ENCODE measurements around the gene NEUROD6. TPM values are rescaled to one million over a fixed set of nuclear protein-coding genes. Genes with fewer than 3 reads are reported as not detected.

NEUROD6 gene
- total RNA-seq, 1 experiment from 2014 or later = not detected

- no peak overlapping the region for H3K4me3 Mint-ChIP-seq
- ChIA-PET POLR2A (no interaction called here), CTCF (interaction anchor here (1.3 kb wide), 1 partner anchor 32 kb away, joined by 4 read pairs; no protein-coding TSS in a partner anchor)
- H3K27me3 Mint-ChIP-seq (ENCODE audit: low read depth) = no peaks in the 10 kb centered on the region; the same call in 1 of the 2 replicates
- no peak overlapping the region for H3K27ac Mint-ChIP-seq
- no peaks in the 10 kb centered on the region for H3K36me3 Mint-ChIP-seq
- H3K9me3 Mint-ChIP-seq = no peaks in the 10 kb centered on the region
- H3K4me1 Mint-ChIP-seq = peaks cover 8% of the 10 kb centered on the region
- DNase-seq (ENCODE audit: low spot score) = no peak
- no peak for ATAC-seq
- TF ChIP-seq ZSCAN18 (CRISPR knock-in tag; IDR thresholded peaks at IDR 0.05) (no peak), TEAD4 (CRISPR knock-in tag; IDR thresholded peaks at IDR 0.05) (no peak), MXD4 (CRISPR knock-in tag; IDR thresholded peaks at IDR 0.05; ENCODE audit: borderline replicate concordance) (no peak), TP53 (CRISPR knock-in tag; IDR thresholded peaks at IDR 0.05) (no peak), E2F4 (CRISPR knock-in tag; IDR thresholded peaks at IDR 0.05; ENCODE audit: borderline replicate concordance, low read depth) (no peak), STAT6 (CRISPR knock-in tag; conservative IDR thresholded peaks at IDR 0.05; ENCODE audit: low read depth) (no peak), USF2 (CRISPR knock-in tag; IDR thresholded peaks at IDR 0.05) (no peak), ATF3 (CRISPR knock-in tag; conservative IDR thresholded peaks at IDR 0.05) (no peak), CTCF (IDR thresholded peaks at IDR 0.05) (no peak), SOX15 (CRISPR knock-in tag; IDR thresholded peaks at IDR 0.05) (no peak), ZNF232 (CRISPR knock-in tag; IDR thresholded peaks at IDR 0.05) (no peak), JUN (CRISPR knock-in tag; IDR thresholded peaks at IDR 0.05) (no peak)
These were observed 36.1 kb downstream of the NEUROD6 start for GRCh38 chr7:31304446-31304845.

GRCh38 chr7:31302356-31302755, 38.2 kb downstream of the NEUROD6 start:
- Mint-ChIP-seq H3K4me1 (peaks cover 9% of the 10 kb centered on the region), H3K4me3 (no peak overlapping the region), H3K27me3 (ENCODE audit: low read depth) (no peaks in the 10 kb centered on the region; the same call in 1 of the 2 replicates), H3K36me3 (no peaks in the 10 kb centered on the region), H3K9me3 (no peaks in the 10 kb centered on the region), H3K27ac (no peak overlapping the region)
- CTCF ChIA-PET = no interaction called here
- POLR2A ChIA-PET = no interaction called here
- DNase-seq (ENCODE audit: low spot score) (no peak), ATAC-seq (no peak)
- no peak for TF ChIP-seq JUN (CRISPR knock-in tag; IDR thresholded peaks at IDR 0.05)
- TF ChIP-seq KAT7 (CRISPR knock-in tag; IDR thresholded peaks at IDR 0.05; ENCODE audit: borderline replicate concordance) = no peak
- TF ChIP-seq NFATC4 (CRISPR knock-in tag; IDR thresholded peaks at IDR 0.05) = no peak
- no peak for TF ChIP-seq MXD4 (CRISPR knock-in tag; IDR thresholded peaks at IDR 0.05; ENCODE audit: borderline replicate concordance)
- TF ChIP-seq USF1 (CRISPR knock-in tag; IDR thresholded peaks at IDR 0.05) = no peak
- no peak for TF ChIP-seq GABPB1 (CRISPR knock-in tag; IDR thresholded peaks at IDR 0.05)
- TF ChIP-seq CREB1 (CRISPR knock-in tag; IDR thresholded peaks at IDR 0.05) = no peak
- no peak for TF ChIP-seq FOXJ3 (CRISPR knock-in tag; IDR thresholded peaks at IDR 0.05; ENCODE audit: borderline replicate concordance)
- TF ChIP-seq TP53 (CRISPR knock-in tag; IDR thresholded peaks at IDR 0.05) = no peak
- no peak for TF ChIP-seq ARID4B (CRISPR knock-in tag; IDR thresholded peaks at IDR 0.05; ENCODE audit: borderline replicate concordance)
- no peak for TF ChIP-seq CDX4 (CRISPR knock-in tag; IDR thresholded peaks at IDR 0.05; ENCODE audit: borderline replicate concordance)
- TF ChIP-seq RORB (CRISPR knock-in tag; IDR thresholded peaks at IDR 0.05) = no peak
